ENCODE results near the gene SCGB3A2.

The SCGB3A2 gene

GRCh38 chr5:147858565-147858964 is 19.9 kb upstream of the SCGB3A2 start:
- Histone ChIP-seq H3K9me3 (ENCODE audit: control insufficient read depth, low read length) (no peaks in the 10 kb centered on the region), H3K4me3 (ENCODE audit: low read depth, low read length) (no peak overlapping the region)
- TF ChIP-seq, protein P1, sequence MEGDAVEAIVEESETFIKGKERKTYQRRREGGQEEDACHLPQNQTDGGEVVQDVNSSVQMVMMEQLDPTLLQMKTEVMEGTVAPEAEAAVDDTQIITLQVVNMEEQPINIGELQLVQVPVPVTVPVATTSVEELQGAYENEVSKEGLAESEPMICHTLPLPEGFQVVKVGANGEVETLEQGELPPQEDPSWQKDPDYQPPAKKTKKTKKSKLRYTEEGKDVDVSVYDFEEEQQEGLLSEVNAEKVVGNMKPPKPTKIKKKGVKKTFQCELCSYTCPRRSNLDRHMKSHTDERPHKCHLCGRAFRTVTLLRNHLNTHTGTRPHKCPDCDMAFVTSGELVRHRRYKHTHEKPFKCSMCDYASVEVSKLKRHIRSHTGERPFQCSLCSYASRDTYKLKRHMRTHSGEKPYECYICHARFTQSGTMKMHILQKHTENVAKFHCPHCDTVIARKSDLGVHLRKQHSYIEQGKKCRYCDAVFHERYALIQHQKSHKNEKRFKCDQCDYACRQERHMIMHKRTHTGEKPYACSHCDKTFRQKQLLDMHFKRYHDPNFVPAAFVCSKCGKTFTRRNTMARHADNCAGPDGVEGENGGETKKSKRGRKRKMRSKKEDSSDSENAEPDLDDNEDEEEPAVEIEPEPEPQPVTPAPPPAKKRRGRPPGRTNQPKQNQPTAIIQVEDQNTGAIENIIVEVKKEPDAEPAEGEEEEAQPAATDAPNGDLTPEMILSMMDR (IDR thresholded peaks at IDR 0.05), result no peak

DNA sequence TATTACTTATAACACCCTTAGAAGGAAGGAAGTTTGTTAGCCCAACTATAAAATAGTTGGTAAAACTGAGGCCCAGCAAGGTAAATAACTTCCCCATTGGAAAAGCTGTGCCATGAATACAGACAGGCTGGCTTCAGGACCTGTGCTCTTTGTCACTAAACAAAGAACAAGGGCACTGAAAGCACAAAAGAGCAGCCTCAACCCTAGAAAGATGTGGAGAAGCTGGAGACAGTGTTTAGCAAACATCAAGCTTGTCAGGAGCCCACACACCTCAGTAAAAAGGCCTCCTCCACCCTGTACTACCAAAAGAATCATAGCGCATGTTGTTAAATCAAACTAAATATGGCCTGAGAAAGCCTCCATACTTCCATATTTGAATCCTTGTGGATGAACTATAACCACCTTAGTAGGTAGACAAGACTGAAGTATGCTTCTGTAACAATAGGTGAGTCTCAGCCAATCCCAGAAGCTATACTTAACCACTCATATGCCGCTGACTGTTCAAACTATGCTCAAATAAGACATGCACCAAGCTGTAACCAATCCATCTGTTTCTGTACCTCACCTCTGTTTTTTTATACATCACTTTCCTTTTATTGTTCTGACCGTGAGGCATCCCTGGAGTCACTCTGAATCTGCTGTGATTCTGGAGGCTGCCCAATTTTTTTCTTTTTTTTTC is 18.4 kb upstream of the SCGB3A2 start:
- Histone ChIP-seq H3K9ac (no peak overlapping the region), H3K79me2 (no peaks in the 10 kb centered on the region), H3K36me3 (ENCODE audit: control insufficient read depth, insufficient read depth, low read length) (no peaks in the 10 kb centered on the region), H3K9me3 (ENCODE audit: control insufficient read depth, low read length) (no peaks in the 10 kb centered on the region), H2AFZ (no peak overlapping the region), H3K27ac (no peak overlapping the region), H3K4me3 (ENCODE audit: low read depth, low read length) (no peak overlapping the region), H3K27me3 (ENCODE audit: control insufficient read depth, insufficient read depth, low read length) (no peaks in the 10 kb centered on the region), H3K4me1 (no peaks in the 10 kb centered on the region), H3K4me2 (ENCODE audit: low read length) (no peak overlapping the region)
- TF ChIP-seq, protein P1 (IDR thresholded peaks at IDR 0.05), result no peak

More at GRCh38 chr5:147858565-147858964, 19.9 kb upstream of the SCGB3A2 start:
- Histone ChIP-seq H3K4me1 (no peaks in the 10 kb centered on the region), H3K27ac (no peak overlapping the region), H2AFZ (no peak overlapping the region), H3K36me3 (ENCODE audit: control insufficient read depth, insufficient read depth, low read length) (no peaks in the 10 kb centered on the region), H3K4me2 (ENCODE audit: low read length) (no peak overlapping the region), H3K27me3 (ENCODE audit: control insufficient read depth, insufficient read depth, low read length) (no peaks in the 10 kb centered on the region), H3K9ac (no peak overlapping the region), H3K79me2 (no peaks in the 10 kb centered on the region)

- H3K4me1 ChIP-seq, result no peaks in the 10 kb centered on the region
- no peak overlapping the region for H3K9ac ChIP-seq
- H3K36me3 ChIP-seq (ENCODE audit: control insufficient read depth, insufficient read depth, low read length), result no peaks in the 10 kb centered on the region
- H3K4me3 ChIP-seq (ENCODE audit: low read depth, low read length), result no peak overlapping the region
- no peak overlapping the region for H3K4me2 ChIP-seq (ENCODE audit: low read length)
- no peaks in the 10 kb centered on the region for H3K27me3 ChIP-seq (ENCODE audit: control insufficient read depth, insufficient read depth, low read length)
- no peaks in the 10 kb centered on the region for H3K79me2 ChIP-seq
- H3K9me3 ChIP-seq (ENCODE audit: control insufficient read depth, low read length), result no peaks in the 10 kb centered on the region
- no peak overlapping the region for H2AFZ ChIP-seq
- TF ChIP-seq, protein P1 (IDR thresholded peaks at IDR 0.05), result no peak
- no peak overlapping the region for H3K27ac ChIP-seq
These were observed 17.9 kb upstream of the SCGB3A2 start for GRCh38 chr5:147860641-147861025.

- no peaks in the 10 kb centered on the region for H3K36me3 ChIP-seq (ENCODE audit: control insufficient read depth, insufficient read depth, low read length)
- no peak overlapping the region for H3K4me3 ChIP-seq (ENCODE audit: low read depth, low read length)
- H3K79me2 ChIP-seq, result no peaks in the 10 kb centered on the region
- no peak overlapping the region for H3K27ac ChIP-seq
- no peaks in the 10 kb centered on the region for H3K27me3 ChIP-seq (ENCODE audit: control insufficient read depth, insufficient read depth, low read length)
- no peak overlapping the region for H3K4me2 ChIP-seq (ENCODE audit: low read length)
- H3K9ac ChIP-seq, result no peak overlapping the region
- no peaks in the 10 kb centered on the region for H3K9me3 ChIP-seq (ENCODE audit: control insufficient read depth, low read length)
- H3K4me1 ChIP-seq, result no peaks in the 10 kb centered on the region
- H2AFZ ChIP-seq, result no peak overlapping the region
- TF ChIP-seq, protein P1 (IDR thresholded peaks at IDR 0.05), result no peak
These were observed 14.9 kb upstream of the SCGB3A2 start for GRCh38 chr5:147863454-147864158.
